Uterus (tissue), 2 donors: ENCODE data around the gene KLF3.

Source experiments
- CTCF ChIP-seq, 4 experiments: fragments of 200-600 bp in 2 of 4; fragments of 450-650 bp in 2 of 4; sonication (generic) in 2 of 4; IDR thresholded peaks; one replicate each; pipeline ENCODE4 v1.5.1; 2016 to 2019; ENCODE audit warnings: antibody characterized with exemption in 4 of 4, mild to moderate bottlenecking in 2 of 4, moderate library complexity in 1 of 4
- POLR2A ChIP-seq, 2 donors: fragments of 450-650 bp; IDR thresholded peaks; one replicate each; pipeline ENCODE4 v1.6.1; 2016; ENCODE audit warnings: antibody characterized with exemption in 2 of 2, mild to moderate bottlenecking in 1 of 2, moderate library complexity in 1 of 2

- TF ChIP-seq POLR2A (IDR thresholded peaks at IDR 0.05), result no peak
- no peak for TF ChIP-seq CTCF (IDR thresholded peaks at IDR 0.05)
Measured at GRCh38 chr4:38672397-38673129, 8.6 kb downstream of the KLF3 start.
